ENCODE results near the gene ADGRV1.
A peak's percentile ranks its signal among the peaks of the same experiment; 100 is the strongest.

Gene ADGRV1

GRCh38 chr5:90558344-90559192, at the start of gene ADGRV1:
TSS of gene ADGRV1 (plus strand) at chr5:90558797. CDS start at chr5:90558896, 99 bp downstream.
- peak within 1 kb of the TSS; percentile 89 for H3K9ac ChIP-seq (ENCODE audit: low read length)
- peaks cover 67% of the 10 kb centered on the region for H3K4me1 ChIP-seq (ENCODE audit: control insufficient read depth, low read depth, low read length)
- H3K27ac ChIP-seq (ENCODE audit: low read length): peak within 1 kb of the TSS; percentile 84
- H3K9me3 ChIP-seq (ENCODE audit: control insufficient read depth, low read depth, low read length): no peaks in the 10 kb centered on the region
- H3K27me3 ChIP-seq (ENCODE audit: control insufficient read depth, insufficient read depth, low read length): no peaks in the 10 kb centered on the region
- peak within 1 kb of the TSS; percentile 95 for H3K4me3 ChIP-seq (ENCODE audit: low read length)
- no peaks in the 10 kb centered on the region for H3K36me3 ChIP-seq (ENCODE audit: control insufficient read depth, low read depth, low read length)

GRCh38 chr5:90510438-90510837, 48.2 kb upstream of the ADGRV1 start:
- no peak overlapping the region for H3K9ac ChIP-seq (ENCODE audit: low read length)
- no peaks in the 10 kb centered on the region for H3K9me3 ChIP-seq (ENCODE audit: control insufficient read depth, low read depth, low read length)
- no peaks in the 10 kb centered on the region for H3K4me1 ChIP-seq (ENCODE audit: control insufficient read depth, low read depth, low read length)
- H3K27me3 ChIP-seq (ENCODE audit: control insufficient read depth, insufficient read depth, low read length): no peaks in the 10 kb centered on the region
- H3K27ac ChIP-seq (ENCODE audit: low read length): no peak overlapping the region
- peaks cover 63% of the 10 kb centered on the region for H3K36me3 ChIP-seq (ENCODE audit: control insufficient read depth, low read depth, low read length)
- H3K4me3 ChIP-seq (ENCODE audit: low read length): no peak overlapping the region

GRCh38 chr5:90514520-90514919, 44.1 kb upstream of the ADGRV1 start:
- no peaks in the 10 kb centered on the region for H3K27me3 ChIP-seq (ENCODE audit: control insufficient read depth, insufficient read depth, low read length)
- no peak overlapping the region for H3K4me3 ChIP-seq (ENCODE audit: low read length)
- no peak overlapping the region for H3K9ac ChIP-seq (ENCODE audit: low read length)
- no peaks in the 10 kb centered on the region for H3K9me3 ChIP-seq (ENCODE audit: control insufficient read depth, low read depth, low read length)
- H3K36me3 ChIP-seq (ENCODE audit: control insufficient read depth, low read depth, low read length): peaks cover 41% of the 10 kb centered on the region
- H3K4me1 ChIP-seq (ENCODE audit: control insufficient read depth, low read depth, low read length): no peaks in the 10 kb centered on the region
- no peak overlapping the region for H3K27ac ChIP-seq (ENCODE audit: low read length)

GRCh38 chr5:90518661-90519060, 39.9 kb upstream of the ADGRV1 start:
- Histone ChIP-seq H3K4me1 (ENCODE audit: control insufficient read depth, low read depth, low read length) (no peaks in the 10 kb centered on the region), H3K9me3 (ENCODE audit: control insufficient read depth, low read depth, low read length) (no peaks in the 10 kb centered on the region), H3K27me3 (ENCODE audit: control insufficient read depth, insufficient read depth, low read length) (no peaks in the 10 kb centered on the region), H3K27ac (ENCODE audit: low read length) (no peak overlapping the region), H3K9ac (ENCODE audit: low read length) (no peak overlapping the region), H3K36me3 (ENCODE audit: control insufficient read depth, low read depth, low read length) (peaks cover 23% of the 10 kb centered on the region), H3K4me3 (ENCODE audit: low read length) (no peak overlapping the region)

GRCh38 chr5:90519081-90519480, 39.5 kb upstream of the ADGRV1 start:
- Histone ChIP-seq H3K27ac (ENCODE audit: low read length) (no peak overlapping the region), H3K36me3 (ENCODE audit: control insufficient read depth, low read depth, low read length) (peaks cover 21% of the 10 kb centered on the region)

GRCh38 chr5:90528601-90529193, 29.9 kb upstream of the ADGRV1 start:
- Histone ChIP-seq H3K27me3 (ENCODE audit: control insufficient read depth, insufficient read depth, low read length) (no peaks in the 10 kb centered on the region), H3K36me3 (ENCODE audit: control insufficient read depth, low read depth, low read length) (peaks cover 3% of the 10 kb centered on the region), H3K4me3 (ENCODE audit: low read length) (peak overlapping the region; percentile 94), H3K9ac (ENCODE audit: low read length) (peak overlapping the region; percentile 42), H3K9me3 (ENCODE audit: control insufficient read depth, low read depth, low read length) (no peaks in the 10 kb centered on the region), H3K4me1 (ENCODE audit: control insufficient read depth, low read depth, low read length) (peaks cover 8% of the 10 kb centered on the region), H3K27ac (ENCODE audit: low read length) (no peak overlapping the region)

More at GRCh38 chr5:90519081-90519480, 39.5 kb upstream of the ADGRV1 start:
- no peak overlapping the region for H3K4me3 ChIP-seq (ENCODE audit: low read length)
- no peak overlapping the region for H3K9ac ChIP-seq (ENCODE audit: low read length)
- no peaks in the 10 kb centered on the region for H3K9me3 ChIP-seq (ENCODE audit: control insufficient read depth, low read depth, low read length)
- no peaks in the 10 kb centered on the region for H3K27me3 ChIP-seq (ENCODE audit: control insufficient read depth, insufficient read depth, low read length)
- H3K4me1 ChIP-seq (ENCODE audit: control insufficient read depth, low read depth, low read length): no peaks in the 10 kb centered on the region

- no peaks in the 10 kb centered on the region for H3K27me3 ChIP-seq (ENCODE audit: control insufficient read depth, insufficient read depth, low read length)
- peak within 1 kb of the TSS; percentile 77 for H3K9ac ChIP-seq (ENCODE audit: low read length)
- H3K9me3 ChIP-seq (ENCODE audit: control insufficient read depth, low read depth, low read length): no peaks in the 10 kb centered on the region
- H3K4me1 ChIP-seq (ENCODE audit: control insufficient read depth, low read depth, low read length): peaks cover 8% of the 10 kb centered on the region
- peak within 1 kb of the TSS; percentile 94 for H3K4me3 ChIP-seq (ENCODE audit: low read length)
- H3K36me3 ChIP-seq (ENCODE audit: control insufficient read depth, low read depth, low read length): peaks cover 3% of the 10 kb centered on the region
- H3K27ac ChIP-seq (ENCODE audit: low read length): peak within 1 kb of the TSS; percentile 25
These were observed 29.2 kb upstream of the ADGRV1 start, which contains the start of gene LYSMD3 for GRCh38 chr5:90529194-90529938. TSS of gene LYSMD3 (minus strand) at chr5:90529584. CDS start at chr5:90525289, 4,295 bp downstream.

GRCh38 chr5:90529939-90530677, 28.5 kb upstream of the ADGRV1 start:
- no peaks in the 10 kb centered on the region for H3K27me3 ChIP-seq (ENCODE audit: control insufficient read depth, insufficient read depth, low read length)
- peaks cover 8% of the 10 kb centered on the region for H3K4me1 ChIP-seq (ENCODE audit: control insufficient read depth, low read depth, low read length)
- H3K4me3 ChIP-seq (ENCODE audit: low read length): peak overlapping the region; percentile 94
- no peaks in the 10 kb centered on the region for H3K9me3 ChIP-seq (ENCODE audit: control insufficient read depth, low read depth, low read length)
- H3K9ac ChIP-seq (ENCODE audit: low read length): peak overlapping the region; percentile 77
- H3K27ac ChIP-seq (ENCODE audit: low read length): peak overlapping the region; percentile 25
- no peaks in the 10 kb centered on the region for H3K36me3 ChIP-seq (ENCODE audit: control insufficient read depth, low read depth, low read length)

- Histone ChIP-seq H3K36me3 (ENCODE audit: control insufficient read depth, low read depth, low read length) (no peaks in the 10 kb centered on the region), H3K27ac (ENCODE audit: low read length) (no peak overlapping the region), H3K9ac (ENCODE audit: low read length) (peak overlapping the region; percentile 77), H3K4me3 (ENCODE audit: low read length) (peak overlapping the region; percentile 94), H3K4me1 (ENCODE audit: control insufficient read depth, low read depth, low read length) (peaks cover 8% of the 10 kb centered on the region), H3K9me3 (ENCODE audit: control insufficient read depth, low read depth, low read length) (no peaks in the 10 kb centered on the region), H3K27me3 (ENCODE audit: control insufficient read depth, insufficient read depth, low read length) (no peaks in the 10 kb centered on the region)
These were observed 27.7 kb upstream of the ADGRV1 start for GRCh38 chr5:90530736-90531487.

GRCh38 chr5:90533794-90534193, 24.8 kb upstream of the ADGRV1 start:
- no peak overlapping the region for H3K9ac ChIP-seq (ENCODE audit: low read length)
- H3K4me3 ChIP-seq (ENCODE audit: low read length): no peak overlapping the region
- H3K4me1 ChIP-seq (ENCODE audit: control insufficient read depth, low read depth, low read length): peaks cover 16% of the 10 kb centered on the region
- no peak overlapping the region for H3K27ac ChIP-seq (ENCODE audit: low read length)
- H3K27me3 ChIP-seq (ENCODE audit: control insufficient read depth, insufficient read depth, low read length): no peaks in the 10 kb centered on the region
- H3K9me3 ChIP-seq (ENCODE audit: control insufficient read depth, low read depth, low read length): no peaks in the 10 kb centered on the region
- no peaks in the 10 kb centered on the region for H3K36me3 ChIP-seq (ENCODE audit: control insufficient read depth, low read depth, low read length)

All from iPS-18a (cell line).